ENCODE data around the gene AP3B1. TPM values are rescaled to one million over a fixed set of nuclear protein-coding genes. Genes with fewer than 3 reads are reported as not detected.

AP3B1 gene
- total and polyA plus RNA-seq, 2 of the 8 experiments (the other 6 are each of a cell fraction or from before 2014, with no cell fraction given): 45.8 to 48.3 TPM

DNA sequence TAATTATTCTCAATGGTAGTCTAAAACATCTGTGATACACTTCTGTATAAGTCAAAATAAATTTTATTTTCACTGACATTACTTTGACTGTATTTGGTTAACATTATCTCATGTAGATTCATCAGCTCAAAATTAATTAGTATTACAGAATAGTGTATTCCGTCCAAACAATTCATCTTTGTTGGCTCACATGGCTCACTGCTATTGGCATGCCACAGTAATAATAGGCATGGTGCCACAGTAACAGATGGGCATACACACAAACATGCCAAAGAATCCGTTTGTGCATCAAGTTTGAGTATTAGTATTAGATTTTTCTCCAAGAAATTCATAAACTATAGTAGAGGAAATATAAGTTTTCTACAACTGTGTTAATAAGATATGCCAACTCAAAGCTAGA is 14.2 kb downstream of the AP3B1 start:
- DNase-seq (ENCODE audit: low read depth in 1 of 2, low spot score in 2 of 2) (no peak), FAIRE-seq (no peak)
- Histone ChIP-seq H2AK5ac (ENCODE audit: low read depth, low read length) (no peak overlapping the region), H3K9me3 (ENCODE audit: insufficient read depth in 2 of 2, low read depth in 1 of 2, low read length in 1 of 2) (no peaks in the 10 kb centered on the region), H2AFZ (ENCODE audit: low read length) (no peak overlapping the region), H3K27me3 (replicated peaks in 1 of 4; ENCODE audit: control insufficient read depth in 3 of 4, extremely low read depth in 1 of 4, insufficient read depth in 3 of 4, low read length in 3 of 4) (no peaks in the 10 kb centered on the region), H3K4me2 (ENCODE audit: insufficient read depth in 1 of 2, low read depth in 2 of 2, low read length in 2 of 2) (no peak overlapping the region), H3K18ac (ENCODE audit: extremely low read depth, low read length) (no peak overlapping the region), H2BK20ac (ENCODE audit: low read length) (no peak overlapping the region), H3K23me2 (ENCODE audit: low read depth, low read length) (no peaks in the 10 kb centered on the region), H4K8ac (ENCODE audit: extremely low read depth, insufficient read depth, low read length) (no peak overlapping the region), H3K4me1 (replicated peaks in 1 of 4; ENCODE audit: control insufficient read depth in 3 of 4, insufficient read depth in 4 of 4, low read length in 3 of 4) (no peaks in the 10 kb centered on the region), H3K56ac (replicated peaks; ENCODE audit: insufficient read length, low read depth, low read length) (no peak overlapping the region), H3K4ac (replicated peaks; ENCODE audit: insufficient read length, low read depth, low read length) (no peak overlapping the region), H4K5ac (ENCODE audit: insufficient read length, low read depth, low read length) (no peak overlapping the region), H2BK15ac (ENCODE audit: low read length) (no peak overlapping the region), H2BK5ac (ENCODE audit: low read depth, low read length) (no peak overlapping the region), H3K9ac (replicated peaks in 1 of 4; ENCODE audit: extremely low read depth in 1 of 4, low read depth in 3 of 4, low read length in 3 of 4) (no peak overlapping the region), H4K91ac (replicated peaks; ENCODE audit: insufficient read length, low read length) (no peak overlapping the region), H3K79me2 (ENCODE audit: control insufficient read depth in 1 of 2, insufficient read depth in 2 of 2, low read length in 2 of 2) (peaks cover 2 to 66% of the 10 kb centered on the region in 2 experiments; a peak in 3 of 4 replicates), H3K36me3 (ENCODE audit: control insufficient read depth in 2 of 4, insufficient read depth in 4 of 4, low read length in 3 of 4) (no peaks in the 10 kb centered on the region), H3K14ac (ENCODE audit: insufficient read length) (no peak overlapping the region), H3K27ac (ENCODE audit: low read depth, low read length) (no peak overlapping the region), H4K20me1 (replicated peaks in 1 of 2; ENCODE audit: control insufficient read depth in 1 of 2, insufficient read depth in 2 of 2, low read length in 2 of 2) (peaks cover 5 to 12% of the 10 kb centered on the region in 2 experiments), H3K23ac (ENCODE audit: insufficient read length) (no peak overlapping the region), H3K4me3 (ENCODE audit: extremely low read depth in 1 of 4, insufficient read depth in 2 of 4, low read depth in 3 of 4, low read length in 4 of 4) (no peak overlapping the region), H2BK120ac (replicated peaks; ENCODE audit: low read depth, low read length) (no peak overlapping the region), H3K79me1 (ENCODE audit: low read depth, low read length) (peaks cover 2% of the 10 kb centered on the region; the same call in 1 of the 2 replicates), H2BK12ac (ENCODE audit: low read depth, low read length) (no peak overlapping the region)
- 79% methylated on average over 2 of the region's 2 CpGs; no CpG with 5 or more reads in 1 of the 2 experiments for WGBS, 2 experiments (ENCODE audit: extremely low coverage in 1 of 2, insufficient coverage in 1 of 2, insufficient read length in 1 of 2, insufficient replicate concordance in 2 of 2, low coverage in 1 of 2, low lambda C conversion rate in 2 of 2, missing lambda C conversion rate in 1 of 2)
- ChIA-PET POLR2A (ENCODE audit: partially characterized antibody) (no interaction called here), CTCF (ENCODE audit: partially characterized antibody) (interaction anchor here (1.2 kb wide), 1 partner anchor 12 kb away, joined by 3 read pairs; no protein-coding TSS in a partner anchor)
- TF ChIP-seq, protein P1, sequence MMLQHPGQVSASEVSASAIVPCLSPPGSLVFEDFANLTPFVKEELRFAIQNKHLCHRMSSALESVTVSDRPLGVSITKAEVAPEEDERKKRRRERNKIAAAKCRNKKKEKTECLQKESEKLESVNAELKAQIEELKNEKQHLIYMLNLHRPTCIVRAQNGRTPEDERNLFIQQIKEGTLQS (IDR thresholded peaks at IDR 0.05; ENCODE audit: insufficient read depth, low read depth, low read length): no peak
- TF ChIP-seq NRF1 (IDR thresholded peaks at IDR 0.05; ENCODE audit: low read depth, low read length) (no peak), JUND (IDR thresholded peaks at IDR 0.05; ENCODE audit: low read length) (no peak)

Measured in H1 (cell line).